Epithelial cell of prostate (primary cell): Measurements from ENCODE around the gene FAM163B.

Experiments used
- DNase-seq: peaks from one replicate; pipeline ENCODE4 v3.0.0-alpha.2; 2011; ENCODE audit warnings: low read depth, low spot score
- H3K27ac ChIP-seq: fragments of 450-650 bp; 2 replicates; pipeline ENCODE4 v1.5.1; 2017; ENCODE audit warnings: mild to moderate bottlenecking

FAM163B gene

GRCh38 chr9:133609311-133610098 is at the start of gene FAM163B:
Gene FAM163B (minus strand): TSS chr9:133609389. CDS start chr9:133580223, 29,166 bp downstream.
- no peak for DNase-seq
- no peak within 1 kb of the TSS for H3K27ac ChIP-seq

GRCh38 chr9:133657120-133657661 is 48.0 kb upstream of the FAM163B start:
- DNase-seq, result no peak
- H3K27ac ChIP-seq, result no peak overlapping the region

DNA sequence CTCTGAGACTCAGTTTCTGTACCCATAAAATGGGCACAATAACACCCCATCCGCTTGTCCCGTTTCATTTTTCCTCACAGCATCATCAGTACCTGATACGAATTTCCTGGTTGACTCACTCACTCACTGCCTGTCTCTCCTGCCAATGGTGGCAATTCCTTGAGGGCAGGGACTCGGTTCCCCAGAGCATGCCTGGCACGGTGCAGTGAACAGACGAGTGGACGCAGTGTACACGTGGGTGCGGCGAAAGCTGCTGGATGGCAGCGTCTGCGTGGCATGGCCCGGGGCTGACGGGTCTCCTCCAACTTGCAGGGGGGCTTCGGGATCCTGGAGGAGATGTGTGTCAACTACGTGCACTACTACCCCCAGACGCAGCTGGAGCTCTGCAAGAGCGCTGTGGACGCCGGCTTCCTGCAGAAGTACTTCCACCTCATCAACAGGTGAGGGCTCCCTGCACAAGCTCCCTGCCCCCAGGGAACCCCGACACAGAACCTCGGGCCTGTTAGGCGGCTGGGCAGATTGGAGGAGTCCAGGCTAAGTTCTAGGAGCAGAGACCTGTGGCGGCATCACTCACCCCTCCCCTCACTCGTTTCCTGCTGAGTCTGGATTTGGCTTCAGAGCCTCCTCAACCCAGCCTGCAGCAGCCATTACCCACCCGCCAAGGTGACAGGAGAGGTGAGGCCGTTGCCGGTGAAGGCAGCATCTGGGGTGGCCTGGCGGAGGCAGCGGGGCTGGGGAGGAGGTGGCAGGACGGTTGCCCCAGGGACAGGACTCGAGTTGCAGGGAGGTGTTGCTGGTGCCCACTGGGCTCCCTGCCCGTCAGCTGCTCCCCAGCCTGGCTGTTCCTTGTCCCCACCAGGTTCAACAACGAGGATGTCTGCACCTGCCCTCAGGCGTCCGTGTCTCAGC is 47.3 kb upstream of the FAM163B start:
- no peak overlapping the region for H3K27ac ChIP-seq
- no peak for DNase-seq

DNA sequence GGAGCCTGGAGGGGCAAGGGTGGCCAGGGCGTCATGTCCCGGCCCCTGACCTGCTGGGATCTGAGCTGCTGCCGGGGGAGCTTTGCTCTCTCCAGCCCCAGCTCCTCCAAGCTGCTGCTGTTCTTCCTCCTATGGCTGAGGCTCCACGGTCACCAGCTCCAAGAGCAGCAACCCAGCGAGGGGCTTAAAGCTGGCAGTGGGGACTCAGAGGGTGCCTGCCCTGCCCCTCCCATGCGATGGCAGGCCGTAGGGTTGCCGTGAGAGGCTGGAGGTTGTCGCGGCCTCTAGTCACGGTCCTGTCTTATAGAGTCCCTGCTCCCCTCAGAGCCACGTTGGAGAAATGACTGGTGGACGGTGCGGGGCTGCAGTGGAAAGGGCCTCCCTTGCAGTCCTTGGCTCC is 46.5 kb upstream of the FAM163B start:
- DNase-seq, result no peak
- H3K27ac ChIP-seq, result no peak overlapping the region

DNA sequence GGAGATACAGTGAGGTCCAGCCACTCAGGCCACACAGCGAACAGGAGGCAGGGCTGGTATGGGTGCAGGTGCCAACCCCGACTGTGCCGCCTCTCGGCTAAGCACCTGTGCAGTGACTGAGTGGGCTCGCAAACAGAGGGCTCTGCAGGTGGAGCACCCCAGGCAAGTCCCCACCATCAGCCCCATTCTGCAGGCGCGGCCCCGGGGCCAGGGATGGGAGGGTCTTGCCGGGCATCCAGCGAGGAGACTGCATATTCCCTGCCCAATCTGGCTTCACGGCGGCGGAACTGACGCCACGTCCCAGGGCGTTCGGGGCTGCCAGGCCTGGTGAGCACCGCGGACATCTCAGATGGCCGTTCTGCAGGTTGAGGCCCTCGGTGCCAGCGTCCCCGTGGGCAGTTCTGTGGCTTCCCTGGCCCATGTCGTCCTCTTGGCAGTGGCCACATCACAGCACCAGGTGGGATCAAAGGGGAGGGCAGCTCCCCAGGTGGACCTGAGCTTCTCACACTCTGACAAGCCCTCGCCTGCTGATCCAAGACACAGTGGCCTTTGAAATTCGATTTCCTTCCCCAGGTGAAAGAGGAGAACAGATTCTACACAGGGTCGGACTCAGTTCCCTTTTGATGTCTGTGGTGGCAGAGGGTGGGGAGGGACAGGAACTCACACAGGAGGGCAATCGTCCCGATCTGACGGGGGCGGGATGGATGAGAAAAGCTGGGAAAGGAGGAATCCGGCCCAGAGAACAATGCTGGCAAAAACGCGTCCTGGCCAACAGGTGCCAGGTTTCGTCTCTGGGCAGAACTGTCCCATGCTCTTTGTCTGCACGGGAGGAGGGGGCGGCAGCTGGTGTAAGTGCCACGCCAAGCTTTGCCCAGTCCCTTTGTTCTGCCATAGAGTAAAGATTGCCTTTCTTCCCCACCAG is 45.8 kb upstream of the FAM163B start:
- no peak overlapping the region for H3K27ac ChIP-seq
- no peak for DNase-seq

DNA sequence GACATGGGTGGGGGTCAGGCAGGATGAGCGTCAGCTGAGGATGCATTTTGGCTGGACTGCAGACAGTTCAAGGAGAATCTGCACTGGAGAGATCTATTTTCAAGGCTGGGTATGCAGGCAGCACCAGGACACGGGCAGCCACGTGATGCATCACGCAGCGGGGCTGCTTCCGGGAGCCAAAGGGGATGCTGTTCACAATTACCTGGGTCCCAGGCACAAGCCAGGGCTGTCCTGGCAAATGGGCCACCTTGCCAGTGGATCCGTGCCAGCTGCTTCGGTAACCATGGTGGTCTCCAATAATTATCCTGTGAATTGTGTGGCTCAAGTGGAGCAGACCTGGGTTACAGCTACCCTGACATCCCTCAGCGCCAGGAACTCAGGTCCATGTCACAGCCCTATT is 44.4 kb upstream of the FAM163B start:
- H3K27ac ChIP-seq, result no peak overlapping the region
- DNase-seq, result no peak

DNA sequence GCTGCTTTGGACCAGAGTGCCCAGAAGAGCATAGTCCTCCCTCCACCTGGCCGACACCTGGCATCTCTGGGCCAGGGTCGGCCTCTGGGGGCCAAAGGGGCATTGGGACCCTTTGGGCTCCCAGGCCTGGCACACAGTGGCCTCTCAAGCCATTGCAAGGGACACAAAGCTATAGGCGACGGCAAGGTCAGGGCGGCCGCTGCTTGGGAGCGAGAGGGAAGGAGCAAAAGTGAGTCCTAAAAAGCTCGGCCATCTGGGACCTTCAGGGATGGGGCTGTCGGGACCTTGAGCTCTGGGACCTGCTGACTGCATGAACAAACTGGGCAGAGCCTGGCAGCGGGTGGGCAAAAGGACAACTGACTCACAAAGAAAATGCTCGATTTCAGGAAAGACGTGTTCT is 40.8 kb upstream of the FAM163B start:
- DNase-seq, result no peak
- no peak overlapping the region for H3K27ac ChIP-seq

DNA sequence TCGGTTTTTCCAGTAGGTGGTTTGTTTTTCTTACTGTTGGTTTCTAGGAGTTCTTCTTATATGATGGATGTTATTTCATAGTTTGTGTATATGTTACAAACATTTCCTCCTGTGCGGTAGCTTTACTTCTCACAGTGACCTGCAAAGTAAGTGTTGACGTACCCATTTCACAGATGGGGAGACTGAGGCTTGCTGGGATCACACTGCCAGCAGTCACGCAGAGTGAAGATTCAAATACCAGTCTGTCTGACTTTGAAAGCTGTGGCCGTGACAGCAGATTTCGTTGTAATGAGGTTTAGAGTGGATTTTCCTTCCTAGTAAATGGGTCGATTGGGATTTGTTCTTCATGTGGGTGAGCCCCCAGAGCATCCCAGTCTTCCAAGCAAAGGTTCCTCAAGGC is 40.0 kb upstream of the FAM163B start:
- no peak overlapping the region for H3K27ac ChIP-seq
- DNase-seq, result no peak

- DNase-seq, result no peak
- no peak overlapping the region for H3K27ac ChIP-seq
Measured at GRCh38 chr9:133647765-133648469, 38.7 kb upstream of the FAM163B start.

- no peak for DNase-seq
- H3K27ac ChIP-seq, result no peak overlapping the region
Measured at GRCh38 chr9:133647148-133647547, 38.0 kb upstream of the FAM163B start.

- no peak for DNase-seq
- H3K27ac ChIP-seq, result no peak overlapping the region
Measured at GRCh38 chr9:133645021-133645765, 36.0 kb upstream of the FAM163B start.

DNA sequence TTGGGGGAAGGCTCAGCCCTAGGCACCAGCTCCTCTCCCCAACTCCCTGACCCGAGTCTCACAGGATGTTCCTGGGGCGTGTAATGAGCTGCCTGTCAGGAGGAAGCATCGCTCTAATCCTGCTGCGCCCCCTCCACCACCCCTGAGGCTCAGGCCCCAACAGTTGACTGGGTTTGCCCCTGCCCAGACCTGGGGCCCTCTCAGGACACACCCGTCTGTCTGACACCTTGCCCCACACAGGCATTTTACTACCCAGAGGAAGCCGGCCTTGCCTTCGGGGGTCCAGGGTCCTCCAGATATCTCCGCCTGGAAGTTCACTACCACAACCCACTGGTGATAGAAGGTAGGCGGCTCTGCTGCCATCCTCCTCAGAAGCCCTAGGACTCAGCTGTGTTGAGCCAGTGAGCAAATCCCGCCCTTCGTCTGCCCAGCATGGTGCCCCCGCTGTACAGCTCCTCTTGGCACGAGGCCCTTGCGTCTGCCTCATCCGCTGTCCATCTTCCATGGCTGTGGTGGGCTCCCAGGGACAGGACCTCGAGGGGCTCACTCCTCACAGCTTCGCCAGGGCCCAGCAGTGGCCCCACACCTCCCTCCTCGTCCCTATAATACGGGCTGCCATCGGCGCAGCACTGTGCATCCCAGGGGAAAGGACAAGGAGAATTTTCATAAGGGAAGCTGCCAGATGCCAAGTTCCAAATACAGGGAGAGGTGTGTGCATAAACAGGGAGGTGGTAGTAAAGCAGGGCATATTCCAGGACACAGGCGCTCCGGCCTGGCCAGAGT is 35.0 kb upstream of the FAM163B start:
- no peak overlapping the region for H3K27ac ChIP-seq
- DNase-seq, result no peak

GRCh38 chr9:133643362-133643755 is 34.2 kb upstream of the FAM163B start:
- no peak for DNase-seq
- no peak overlapping the region for H3K27ac ChIP-seq

DNA sequence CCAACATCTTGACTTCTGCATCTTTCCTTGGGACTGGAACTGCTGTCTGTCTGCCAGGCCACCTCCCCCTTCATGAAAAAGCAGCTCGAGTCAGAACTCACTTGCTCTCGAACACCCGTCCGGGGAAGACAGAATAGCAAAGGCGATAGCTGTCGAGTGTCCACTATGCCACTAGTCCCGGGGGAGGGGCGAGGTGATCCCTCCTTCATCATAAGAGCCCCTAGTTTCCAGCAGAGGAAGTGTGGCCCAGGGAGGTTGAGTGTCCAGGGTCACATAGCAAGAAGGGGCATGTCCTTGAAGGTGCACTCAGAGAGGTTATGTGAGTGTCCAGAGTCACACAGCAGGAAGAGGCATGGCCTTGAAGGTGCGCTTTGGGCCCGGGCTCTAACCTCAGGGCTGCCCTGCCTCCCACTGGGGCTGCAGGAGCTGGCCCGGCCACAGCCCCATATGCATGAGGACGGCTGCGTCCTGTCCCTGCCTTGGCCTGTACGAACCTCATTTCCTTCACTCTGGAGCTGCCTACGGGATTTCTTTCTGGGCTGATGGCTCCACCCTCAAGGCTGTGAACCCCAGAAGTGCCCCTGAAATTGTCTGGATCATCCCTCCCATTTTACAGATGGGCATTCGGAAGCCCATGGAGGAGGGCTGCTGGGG is 33.6 kb upstream of the FAM163B start:
- DNase-seq, result no peak
- H3K27ac ChIP-seq, result no peak overlapping the region

DNA sequence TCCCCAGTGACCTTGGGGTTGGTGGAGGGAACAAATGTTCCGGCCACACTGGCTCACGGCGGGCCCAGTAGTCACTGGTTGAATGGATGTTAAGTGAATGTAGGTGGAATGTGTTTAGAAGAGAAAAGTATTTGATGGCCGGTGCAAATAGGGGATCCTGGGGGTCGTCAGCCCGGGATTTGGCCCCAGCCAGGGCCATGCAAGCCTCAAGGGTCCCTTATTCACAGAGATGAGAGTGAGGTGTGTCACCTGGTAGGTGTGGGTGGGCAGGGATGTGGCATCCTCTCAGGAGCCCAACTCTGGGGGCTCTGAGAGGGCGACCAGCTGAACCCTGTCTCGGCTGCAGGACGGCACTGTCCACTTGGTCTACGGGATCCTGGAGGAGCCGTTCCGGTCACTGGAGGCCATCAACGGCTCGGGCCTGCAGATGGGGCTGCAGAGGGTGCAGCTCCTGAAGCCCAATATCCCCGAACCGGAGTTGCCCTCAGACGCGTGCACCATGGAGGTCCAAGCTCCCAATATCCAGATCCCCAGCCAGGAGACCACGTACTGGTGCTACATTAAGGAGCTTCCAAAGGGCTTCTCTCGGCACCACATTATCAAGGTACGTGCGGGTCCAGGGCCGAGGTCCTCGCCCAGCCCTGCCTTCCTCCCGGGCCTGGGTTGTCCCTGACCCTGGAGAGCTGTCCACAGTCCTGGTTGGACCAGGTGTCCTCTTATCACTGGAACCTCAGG is 32.8 kb upstream of the FAM163B start:
- no peak overlapping the region for H3K27ac ChIP-seq
- DNase-seq, result no peak

DNA sequence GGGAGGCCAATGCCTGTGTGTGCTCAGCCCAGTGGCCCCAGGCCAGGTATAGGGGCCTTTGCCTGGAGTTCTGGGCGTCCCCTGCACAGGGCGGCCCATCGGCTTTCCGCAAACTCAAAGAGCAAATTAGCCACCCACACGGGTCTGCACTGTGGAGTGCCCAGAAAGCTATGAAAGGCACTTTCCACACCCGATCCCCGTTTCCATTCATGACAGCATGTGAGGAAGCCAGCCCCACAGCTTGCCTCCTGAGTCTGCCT is 32.1 kb upstream of the FAM163B start:
- H3K27ac ChIP-seq, result no peak overlapping the region
- DNase-seq, result no peak
